CD4-positive, alpha-beta T cell treated with Interferon alpha-2 for 1 hour (primary cell): Measurements from ENCODE around the gene MEGF8.
"Not testable (repeated sequence)": the region's sequence is repeated elsewhere in the genome, so short reads cannot be mapped to it uniquely, and the experiment has no call there.

Experiments
- DNase-seq, 2 donors: peaks; one replicate each; pipeline ENCODE4 v3.0.0-alpha.2; 2020 to 2022

MEGF8 gene

GRCh38 chr19:42311657-42312056 lies 13.8 kb upstream of the MEGF8 start:
- DNase-seq, result no peak

GRCh38 chr19:42312370-42312769 lies 13.1 kb upstream of the MEGF8 start:
- DNase-seq, result no peak

- DNase-seq, result peak in 1 of 2 donors; percentile 37
These were observed 12.2 kb upstream of the MEGF8 start, which contains the start of gene TMEM145 for GRCh38 chr19:42313096-42313839. Gene TMEM145 (plus strand): TSS chr19:42313309. CDS start chr19:42313377, 68 bp downstream.

GRCh38 chr19:42313840-42314755 lies 11.3 kb upstream of the MEGF8 start:
- no peak for DNase-seq

- DNase-seq, result no peak
These were observed 10.4 kb upstream of the MEGF8 start for GRCh38 chr19:42315024-42315423.

GRCh38 chr19:42316223-42317211 lies 8.9 kb upstream of the MEGF8 start:
- no peak for DNase-seq

- no peak for DNase-seq
These were observed 7.9 kb upstream of the MEGF8 start for GRCh38 chr19:42317535-42317934.

- DNase-seq, result no peak
These were observed 3.1 kb upstream of the MEGF8 start for GRCh38 chr19:42322305-42322704.

GRCh38 chr19:42323473-42323851 lies 2.0 kb upstream of the MEGF8 start:
- DNase-seq, result no peak

- DNase-seq, result peak in 1 of 2 donors; percentile 33
These were observed 1.4 kb upstream of the MEGF8 start for GRCh38 chr19:42323852-42324654.

GRCh38 chr19:42324655-42325307 lies 654 bp upstream of the MEGF8 start:
- no peak for DNase-seq

GRCh38 chr19:42325896-42326771 lies 699 bp downstream of the MEGF8 start:
- DNase-seq, result peak in 1 of 2 donors; percentile 27

- DNase-seq, result no peak
These were observed 1.5 kb downstream of the MEGF8 start for GRCh38 chr19:42326969-42327368.

GRCh38 chr19:42327381-42327780 lies 1.9 kb downstream of the MEGF8 start:
- no peak for DNase-seq

- no peak for DNase-seq
These were observed 2.7 kb downstream of the MEGF8 start for GRCh38 chr19:42328106-42328505.

- no peak for DNase-seq
These were observed 3.4 kb downstream of the MEGF8 start for GRCh38 chr19:42328854-42329253.

- DNase-seq, result no peak
These were observed 4.8 kb downstream of the MEGF8 start for GRCh38 chr19:42330241-42330711.

GRCh38 chr19:42331333-42331732 lies 5.9 kb downstream of the MEGF8 start:
- not testable (repeated sequence) for DNase-seq

GRCh38 chr19:42332059-42332458 lies 6.6 kb downstream of the MEGF8 start:
- DNase-seq, result no peak

GRCh38 chr19:42333018-42333417 lies 7.6 kb downstream of the MEGF8 start:
- DNase-seq, result no peak
